ACC112 (cell line): ENCODE measurements around the gene ZMYND8.
"Not testable (repeated sequence)": the region's sequence is repeated elsewhere in the genome, so short reads cannot be mapped to it uniquely, and the experiment has no call there.

ENCODE experiments used
- H2AFZ ChIP-seq: fragments of 200-600 bp; sonication (generic); one replicate; pipeline ENCODE4 v1.6.0; 2017; ENCODE audit warnings: antibody characterized with exemption, low read length; ENCODE audit not compliant: unreplicated experiment
- H3K27ac ChIP-seq: fragments of 200-600 bp; sonication (generic); 2 replicates; pipeline ENCODE4 v1.5.1; 2014; ENCODE audit warnings: low read depth, mild to moderate bottlenecking, antibody characterized with exemption, low read length, moderate library complexity
- H3K27me3 ChIP-seq: fragments of 200-600 bp; sonication (generic); 2 replicates; pipeline ENCODE4 v1.6.1; 2014; ENCODE audit warnings: mild to moderate bottlenecking, antibody characterized with exemption, low read length, moderate library complexity, mixed read lengths; ENCODE audit not compliant: insufficient read depth
- H3K36me3 ChIP-seq: fragments of 200-600 bp; sonication (generic); 2 replicates; pipeline ENCODE4 v1.6.1; 2016; ENCODE audit warnings: mild to moderate bottlenecking, antibody characterized with exemption, low read length, moderate library complexity, mixed read lengths; ENCODE audit not compliant: insufficient read depth
- H3K4me1 ChIP-seq: fragments of 200-600 bp; sonication (generic); one replicate; pipeline ENCODE4 v1.6.1; 2016; ENCODE audit warnings: low read length, mixed read lengths; ENCODE audit not compliant: insufficient read depth, unreplicated experiment, control insufficient read depth
- H3K4me3 ChIP-seq: fragments of 200-600 bp; sonication (generic); 2 replicates; pipeline ENCODE4 v1.5.1; 2014; ENCODE audit warnings: mild to moderate bottlenecking, low read depth, low read length
- H3K79me2 ChIP-seq: fragments of 200-600 bp; sonication (generic); one replicate; pipeline ENCODE4 v1.6.0; 2016; ENCODE audit warnings: low read length; ENCODE audit not compliant: control insufficient read depth, unreplicated experiment, insufficient read depth

The ZMYND8 gene

DNA sequence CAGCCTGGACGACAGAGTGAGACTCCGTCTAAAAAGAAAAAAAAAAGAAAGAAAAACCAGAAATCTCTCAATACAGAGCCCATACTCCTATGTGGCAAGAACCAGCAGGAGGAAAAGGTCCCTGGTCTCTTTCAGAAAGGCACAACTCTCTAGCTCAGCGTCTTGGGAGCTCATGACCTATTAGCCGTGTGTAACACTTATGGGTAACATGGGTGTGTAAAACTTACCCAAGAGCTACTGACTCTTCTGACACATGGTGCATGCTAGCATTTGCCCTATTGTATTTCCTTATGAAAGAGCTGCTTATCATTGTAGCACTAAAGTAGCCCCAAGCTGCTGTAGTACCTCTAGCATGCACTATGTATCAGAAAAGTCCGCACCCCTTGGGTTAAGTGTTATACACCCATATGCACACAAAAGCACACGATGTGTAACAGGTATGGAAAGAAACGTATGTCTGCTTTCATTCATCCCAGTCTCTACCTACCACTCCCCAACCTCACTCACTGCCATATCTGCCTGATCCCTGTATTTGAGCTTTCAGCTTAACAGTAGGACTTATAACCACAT is 85.4 kb downstream of the ZMYND8 start:
- Histone ChIP-seq H3K27ac (no peak overlapping the region), H3K4me3 (no peak overlapping the region), H3K79me2 (peaks cover 36% of the 10 kb centered on the region), H3K36me3 (peaks cover 13% of the 10 kb centered on the region; the same call in 1 of the 2 replicates), H3K4me1 (peaks cover 42% of the 10 kb centered on the region), H2AFZ (no peak overlapping the region), H3K27me3 (no peaks in the 10 kb centered on the region)

- peaks cover 31% of the 10 kb centered on the region for H3K79me2 ChIP-seq
- peaks cover 5% of the 10 kb centered on the region; the same call in 1 of the 2 replicates for H3K36me3 ChIP-seq
- H3K27ac ChIP-seq, result no peak overlapping the region
- H3K4me1 ChIP-seq, result peaks cover 28% of the 10 kb centered on the region
- no peak overlapping the region for H3K4me3 ChIP-seq
- H3K27me3 ChIP-seq, result no peaks in the 10 kb centered on the region
- no peak overlapping the region for H2AFZ ChIP-seq
Observed at GRCh38 chr20:47269309-47270165, 87.0 kb downstream of the ZMYND8 start.

DNA sequence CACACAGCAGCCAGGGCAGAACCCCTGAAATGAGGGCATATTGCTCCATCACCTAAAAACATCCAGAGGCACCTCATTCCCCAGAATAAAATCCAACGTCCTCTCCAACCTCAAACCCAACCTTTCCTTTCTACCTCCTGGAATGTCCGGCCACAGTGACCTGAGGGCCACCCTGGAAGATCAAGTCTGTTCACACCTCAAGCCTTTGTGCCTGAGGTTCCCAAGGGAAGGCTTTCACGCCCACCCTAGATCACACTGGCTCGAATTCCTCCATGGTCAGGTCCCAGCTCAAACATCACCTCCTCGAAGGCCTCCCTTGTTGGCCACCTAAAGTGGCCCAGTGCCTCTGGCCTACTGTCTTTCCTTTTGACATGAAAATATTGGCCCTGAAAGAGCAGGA is 88.9 kb downstream of the ZMYND8 start:
- no peak overlapping the region for H3K27ac ChIP-seq
- H3K79me2 ChIP-seq, result peaks cover 30% of the 10 kb centered on the region
- H3K36me3 ChIP-seq, result peaks cover 8% of the 10 kb centered on the region; the same call in 1 of the 2 replicates
- no peak overlapping the region for H2AFZ ChIP-seq
- H3K4me1 ChIP-seq, result peaks cover 12% of the 10 kb centered on the region
- H3K27me3 ChIP-seq, result no peaks in the 10 kb centered on the region
- no peak overlapping the region for H3K4me3 ChIP-seq

DNA sequence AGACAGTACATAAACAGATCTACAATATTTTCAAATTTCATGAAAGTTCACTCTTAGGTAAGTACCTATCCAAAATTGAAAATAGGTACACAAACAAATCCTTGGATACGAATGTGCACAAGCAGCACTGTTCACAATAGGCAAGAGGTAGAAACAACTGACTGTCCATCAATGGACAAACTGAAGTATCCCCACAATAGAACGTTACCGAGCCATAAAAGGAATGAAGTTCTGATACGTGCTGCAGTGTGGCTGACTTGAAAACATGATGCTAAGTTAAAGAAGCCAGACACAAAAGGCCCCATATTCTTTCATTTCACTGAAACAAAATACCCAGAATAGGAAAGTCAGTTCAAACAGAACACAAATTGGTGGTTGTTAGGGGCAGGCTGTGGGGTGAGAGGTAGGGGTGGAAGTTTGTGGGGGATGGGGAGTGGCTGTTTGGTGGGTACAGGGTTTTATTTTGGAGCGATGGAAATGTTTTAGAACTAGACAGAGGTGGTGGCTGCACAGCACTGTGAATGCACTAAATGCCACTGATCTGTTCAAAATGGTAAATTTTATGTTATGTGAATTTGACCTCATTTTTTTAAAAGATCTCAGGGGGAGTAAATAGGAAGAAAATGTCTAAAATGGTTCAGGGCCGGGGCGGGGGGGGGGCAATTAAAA is 89.5 kb downstream of the ZMYND8 start:
- H3K4me1 ChIP-seq, result peaks cover 7% of the 10 kb centered on the region
- H3K36me3 ChIP-seq, result peaks cover 11% of the 10 kb centered on the region; the same call in 1 of the 2 replicates
- H3K27me3 ChIP-seq, result no peaks in the 10 kb centered on the region
- H2AFZ ChIP-seq, result no peak overlapping the region
- H3K27ac ChIP-seq, result no peak overlapping the region
- peaks cover 24% of the 10 kb centered on the region for H3K79me2 ChIP-seq
- no peak overlapping the region for H3K4me3 ChIP-seq

GRCh38 chr20:47265984-47266383 is 90.5 kb downstream of the ZMYND8 start:
- peaks cover 18% of the 10 kb centered on the region for H3K79me2 ChIP-seq

GRCh38 chr20:47265214-47265613 is 91.3 kb downstream of the ZMYND8 start:
- no peak overlapping the region for H2AFZ ChIP-seq
- H3K27me3 ChIP-seq, result no peaks in the 10 kb centered on the region
- no peak overlapping the region for H3K4me3 ChIP-seq
- H3K4me1 ChIP-seq, result peaks cover 7% of the 10 kb centered on the region
- peaks cover 22% of the 10 kb centered on the region; the same call in 1 of the 2 replicates for H3K36me3 ChIP-seq
- no peak overlapping the region for H3K27ac ChIP-seq
- peaks cover 17% of the 10 kb centered on the region for H3K79me2 ChIP-seq

More at GRCh38 chr20:47265984-47266383, 90.5 kb downstream of the ZMYND8 start:
- peaks cover 7% of the 10 kb centered on the region for H3K4me1 ChIP-seq
- H3K4me3 ChIP-seq, result no peak overlapping the region
- H3K36me3 ChIP-seq, result peaks cover 17% of the 10 kb centered on the region; the same call in 1 of the 2 replicates
- H3K27me3 ChIP-seq, result no peaks in the 10 kb centered on the region
- H2AFZ ChIP-seq, result no peak overlapping the region
- H3K27ac ChIP-seq, result no peak overlapping the region

GRCh38 chr20:47264137-47264769 is 92.2 kb downstream of the ZMYND8 start:
- not testable (repeated sequence) for H3K4me1 ChIP-seq, H2AFZ ChIP-seq, H3K27me3 ChIP-seq, H3K4me3 ChIP-seq, H3K27ac ChIP-seq
- Histone ChIP-seq H3K36me3 (peaks cover 25% of the 10 kb centered on the region; the same call in 1 of the 2 replicates), H3K79me2 (peaks cover 10% of the 10 kb centered on the region)

DNA sequence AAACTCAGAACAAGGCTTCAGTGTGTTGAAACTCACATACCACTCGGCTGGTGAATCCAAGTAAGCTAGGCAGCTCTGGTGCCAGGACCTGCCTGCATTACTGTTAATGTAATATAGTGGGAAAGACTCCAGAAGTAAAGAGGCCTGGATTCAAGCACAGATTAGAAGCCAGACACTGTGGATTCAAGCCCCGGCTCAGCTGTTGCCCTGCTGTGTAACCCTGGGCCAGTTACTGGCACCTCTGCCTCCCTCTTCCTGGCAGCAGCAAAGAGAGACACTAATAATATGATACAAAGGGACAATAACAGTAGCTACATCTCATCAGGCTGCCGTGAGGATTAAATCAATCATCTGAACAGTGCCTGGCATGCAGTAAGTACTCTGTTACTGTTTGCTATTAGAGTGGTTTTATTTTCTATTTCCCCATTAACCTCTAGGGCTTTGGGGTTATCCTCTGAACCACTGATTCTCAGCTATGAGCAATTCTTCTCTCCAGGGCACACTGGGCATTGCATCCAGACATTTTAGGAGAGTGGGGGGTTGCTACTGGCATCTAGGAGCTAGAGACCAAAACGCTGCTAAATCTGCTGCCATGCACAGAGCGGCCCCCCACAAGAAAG is 92.9 kb downstream of the ZMYND8 start:
- Histone ChIP-seq H3K27ac (no peak overlapping the region), H3K4me1 (peaks cover 15% of the 10 kb centered on the region), H3K79me2 (peaks cover 10% of the 10 kb centered on the region), H3K27me3 (no peaks in the 10 kb centered on the region), H2AFZ (no peak overlapping the region), H3K36me3 (peaks cover 25% of the 10 kb centered on the region; the same call in 1 of the 2 replicates), H3K4me3 (no peak overlapping the region)

DNA sequence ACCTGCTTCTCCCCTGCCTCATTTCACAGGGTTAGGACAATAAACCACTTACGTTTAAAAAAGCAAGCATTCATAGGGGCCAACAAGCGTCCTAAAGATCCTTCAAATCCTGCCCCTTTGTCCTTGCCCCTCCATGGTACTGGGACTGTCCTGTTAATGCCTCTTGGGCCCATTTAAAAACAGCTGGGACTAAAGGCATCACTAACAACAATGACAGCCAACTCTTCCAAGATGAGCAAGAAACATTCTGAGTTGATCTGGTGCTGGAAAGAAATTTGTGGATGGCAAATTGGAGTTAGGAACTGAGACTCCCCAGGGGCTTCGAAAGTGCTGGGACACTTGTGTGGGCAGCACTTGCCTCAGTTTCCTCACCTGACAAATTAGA is 93.4 kb downstream of the ZMYND8 start:
- Histone ChIP-seq H3K27me3 (no peaks in the 10 kb centered on the region), H3K4me1 (peaks cover 20% of the 10 kb centered on the region), H3K36me3 (peaks cover 25% of the 10 kb centered on the region; the same call in 1 of the 2 replicates), H3K79me2 (peaks cover 14% of the 10 kb centered on the region), H3K27ac (no peak overlapping the region), H2AFZ (no peak overlapping the region), H3K4me3 (no peak overlapping the region)
